HCT116 (cell line): ENCODE measurements around the gene ART3. TPM values are rescaled to one million over a fixed set of nuclear protein-coding genes. Genes with fewer than 3 reads are reported as not detected.
A peak's percentile ranks its signal among the peaks of the same experiment; 100 is the strongest.

Experiments
- ATAC-seq: fragments of 200-7000 bp; cut with Tn5 transposase; 2 replicates; pipeline ENCODE4 v1.9.1; 2020; ENCODE audit warnings: mild to moderate bottlenecking, moderate library complexity
- BruUV-seq: library from RNA; stranded (reverse); fragments of 400-500 nt; replicated peaks from 2 replicates; lab custom pipeline; 2021; lab: Mats Ljungman, UMichigan
- CTCF ChIA-PET: fragments of 300-600 bp; sonication (Branson Sonifier 250); formaldehyde crosslinking; loops from one replicate; lab custom pipeline; 2021; ENCODE audit warnings: antibody characterized with exemption; lab: Charles Lee
- POLR2A ChIA-PET: fragments of 300-600, 350-600 bp; sonication (Branson Sonifier 250); formaldehyde crosslinking; loops from one replicate; lab custom pipeline; 2021; ENCODE audit warnings: antibody characterized with exemption; lab: Charles Lee
- RAD21 ChIA-PET, 2 experiments: fragments of 300-600 bp; sonication (Branson Sonifier 250); formaldehyde crosslinking; loops; one replicate each; lab custom pipeline; 2023; ENCODE audit warnings: low total read pairs in 2 of 2; ENCODE audit not compliant: uncharacterized antibody in 2 of 2, unreplicated experiment in 2 of 2, low non-redundant PET in 1 of 2; lab: Charles Lee
- DNase-seq: peaks from one replicate; pipeline ENCODE4 v3.0.0-alpha.2; 2010; ENCODE audit warnings: low read depth, low spot score
- H2AFZ ChIP-seq: fragments of 200-600 bp; shearing (Covaris generic), sonication (generic); 2 replicates; pipeline ENCODE4 v1.6.1; 2017; ENCODE audit warnings: low read depth, mixed run types, mixed read lengths, antibody characterized with exemption, low read length; ENCODE audit not compliant: poor library complexity, severe bottlenecking
- H3K27ac ChIP-seq: 2 replicates; pipeline ENCODE4 v1.5.1; 2012; ENCODE audit warnings: low read depth, low read length
- H3K27me3 ChIP-seq: fragments of 200-600 bp; sonication (generic); 2 replicates; pipeline ENCODE4 v1.6.1; 2016; ENCODE audit warnings: mixed run types, low read length, mixed read lengths; ENCODE audit not compliant: insufficient read depth
- H3K36me3 ChIP-seq, 2 experiments: fragments of 200-500 bp in 1 of 2; fragments of 200-600 bp in 1 of 2; sonication (Bioruptor generic) in 1 of 2; sonication (generic) in 1 of 2; 2 replicates each; pipeline versions ENCODE4 v1.5.1 to v1.6.1; 2014 to 2016; ENCODE audit warnings: low read length in 2 of 2, inconsistent platforms in 1 of 2, mixed read lengths in 1 of 2, mixed run types in 1 of 2; ENCODE audit not compliant: insufficient read depth in 2 of 2, control insufficient read depth in 1 of 2
- H3K4me1 ChIP-seq, 2 experiments: fragments of 200-600 bp in 1 of 2; sonication (generic) in 1 of 2; 2 replicates each; pipeline versions ENCODE4 v1.5.1 to v1.6.1; 2012 to 2017; ENCODE audit warnings: low read length in 2 of 2, inconsistent platforms in 1 of 2, mild to moderate bottlenecking in 1 of 2, mixed read lengths in 1 of 2, mixed run types in 1 of 2, moderate library complexity in 1 of 2; ENCODE audit not compliant: insufficient read depth in 2 of 2, control insufficient read depth in 1 of 2
- H3K4me2 ChIP-seq: fragments of 200-600 bp; sonication (generic); 2 replicates; pipeline ENCODE4 v1.6.1; 2017; ENCODE audit warnings: mixed run types, low read length, mixed read lengths
- H3K4me3 ChIP-seq, 2 experiments: fragments of 200-600 bp in 1 of 2; sonication (generic) in 1 of 2; replicated peaks in 1 of 2; 2 replicates each; pipeline ENCODE4 v1.5.1; 2011 to 2016; ENCODE audit warnings: low read length in 2 of 2, control low read depth in 1 of 2, low read depth in 1 of 2, mild to moderate bottlenecking in 1 of 2, mixed read lengths in 1 of 2, mixed run types in 1 of 2
- H3K79me2 ChIP-seq: fragments of 200-600 bp; sonication (generic); 2 replicates; pipeline ENCODE4 v1.6.1; 2017; ENCODE audit warnings: mild to moderate bottlenecking, mixed run types, low read length, moderate library complexity, mixed read lengths; ENCODE audit not compliant: insufficient read depth
- H3K9ac ChIP-seq: fragments of 200-600 bp; sonication (generic); 2 replicates; pipeline ENCODE4 v1.6.1; 2016; ENCODE audit warnings: low read length, mixed read lengths
- H3K9me2 ChIP-seq: fragments of 200-600 bp; sonication (generic), shearing (Covaris generic); 2 replicates; pipeline ENCODE4 v1.6.1; 2017; ENCODE audit warnings: mixed run types, mild to moderate bottlenecking, moderate library complexity; ENCODE audit not compliant: insufficient read depth
- H3K9me3 ChIP-seq, 2 experiments: fragments of 200-500 bp in 1 of 2; fragments of 200-600 bp in 1 of 2; sonication (Bioruptor generic) in 1 of 2; sonication (generic) in 1 of 2; 2 replicates each; pipeline ENCODE4 v1.6.1; 2014 to 2017; ENCODE audit warnings: low read length in 2 of 2, mixed read lengths in 2 of 2, inconsistent platforms in 1 of 2, low read depth in 1 of 2, mild to moderate bottlenecking in 1 of 2, mixed run types in 1 of 2, moderate library complexity in 1 of 2; ENCODE audit not compliant: control insufficient read depth in 1 of 2, insufficient read depth in 1 of 2
- H4K20me1 ChIP-seq: fragments of 200-600 bp; sonication (generic), shearing (Covaris generic); 2 replicates; pipeline ENCODE4 v1.6.1; 2017; ENCODE audit warnings: mixed run types, mild to moderate bottlenecking, moderate library complexity; ENCODE audit not compliant: insufficient read depth
- CBX3 ChIP-seq: IDR thresholded peaks from 2 replicates; pipeline ENCODE4 v1.6.1; 2012; ENCODE audit warnings: low read depth
- CEBPB ChIP-seq: IDR thresholded peaks from 2 replicates; pipeline ENCODE4 v1.6.1; 2012; ENCODE audit warnings: low read depth
- EGR1 ChIP-seq: IDR thresholded peaks from 2 replicates; pipeline ENCODE4 v1.6.1; 2012; ENCODE audit warnings: low read depth
- EZH2phosphoT487 ChIP-seq: fragments of 200-600 bp; IDR thresholded peaks from 2 replicates; pipeline ENCODE4 v1.6.1; 2018; ENCODE audit warnings: antibody characterized with exemption, borderline replicate concordance
- FOSL1 ChIP-seq: IDR thresholded peaks from 2 replicates; pipeline ENCODE4 v1.6.1; 2012; ENCODE audit warnings: low read depth
- MAX ChIP-seq: IDR thresholded peaks from 2 replicates; pipeline ENCODE4 v1.6.1; 2012
- RAD21 ChIP-seq: IDR thresholded peaks from 2 replicates; pipeline ENCODE4 v1.6.1; 2012; ENCODE audit warnings: low read depth, mild to moderate bottlenecking
- SIN3A ChIP-seq: IDR thresholded peaks from 2 replicates; pipeline ENCODE4 v1.6.1; 2012; ENCODE audit warnings: low read depth
- SP1 ChIP-seq: IDR thresholded peaks from 2 replicates; pipeline ENCODE4 v1.6.1; 2012; ENCODE audit warnings: low read depth
- intact Hi-C: fragments of 100-400 bp; cut with micrococcal nuclease; formaldehyde crosslinking; loops from 2 replicates; pipeline ENCODE4 v1.10.0; 2022
- total RNA-seq: library from RNA; stranded (reverse); gene quantifications from one replicate; pipeline ENCODE4 v1.2.1, GENCODE V29; 2021; ENCODE audit not compliant: unreplicated experiment
- TF ChIP-seq, protein P1 (sequence below), 3 experiments: fragments of 200-600 bp in 1 of 3; sonication (generic) in 1 of 3; IDR thresholded peaks in 2 of 3; conservative IDR thresholded peaks in 1 of 3; 2 replicates each; pipeline ENCODE4 v1.5.1; 2012 to 2017; ENCODE audit warnings: low read depth in 2 of 3, low read length in 2 of 3, antibody characterized with exemption in 1 of 3, borderline replicate concordance in 1 of 3, control low read depth in 1 of 3, mild to moderate bottlenecking in 1 of 3, mixed read lengths in 1 of 3, mixed run types in 1 of 3, moderate library complexity in 1 of 3; ENCODE audit not compliant: insufficient read depth in 1 of 3
- TF ChIP-seq, protein P2 (sequence below): IDR thresholded peaks from 2 replicates; pipeline ENCODE4 v1.6.1; 2011; ENCODE audit warnings: mild to moderate bottlenecking, low read length, moderate library complexity; ENCODE audit not compliant: insufficient replicate concordance; ENCODE audit errors: extremely low read depth
- TF ChIP-seq, protein P3 (sequence below): IDR thresholded peaks from 2 replicates; pipeline ENCODE4 v1.6.1; 2012; ENCODE audit warnings: low read depth

The ART3 gene
- total RNA-seq, 1 experiment from 2014 or later, result not detected

DNA sequence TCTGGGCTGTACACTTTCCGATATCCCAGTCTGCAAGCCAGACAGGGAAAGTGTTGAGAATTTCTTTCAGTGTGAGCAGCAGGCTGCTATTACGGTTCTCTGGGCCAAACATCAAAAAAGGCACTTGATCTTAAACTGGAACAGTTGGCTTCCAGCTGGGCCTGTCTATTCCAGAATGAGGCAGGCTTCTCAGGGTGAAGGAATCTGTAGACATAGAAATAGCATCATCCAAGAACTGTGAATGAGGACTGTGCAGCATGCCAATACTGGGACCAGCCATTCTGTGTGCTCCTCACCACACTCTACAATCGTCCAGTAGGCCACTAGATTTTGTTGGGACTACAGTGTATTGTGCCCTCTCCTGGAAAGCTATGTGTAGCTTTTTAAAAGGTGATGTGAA, 31.1 kb downstream of the ART3 start:
- BruUV-seq, result no TSS peak
- RAD21 ChIA-PET, result no interaction called here
- no peaks in the 10 kb centered on the region for H3K36me3 ChIP-seq
- H3K4me3 ChIP-seq, result no peak overlapping the region
- no peaks in the 10 kb centered on the region for H3K9me3 ChIP-seq
- H3K9ac ChIP-seq, result no peak overlapping the region
- no peak overlapping the region for H3K4me2 ChIP-seq
- H3K27ac ChIP-seq, result no peak overlapping the region
- intact Hi-C loops, result no loop called here
- H3K9me2 ChIP-seq, result no peaks in the 10 kb centered on the region
- no peak for DNase-seq
- TF ChIP-seq, protein P1, sequence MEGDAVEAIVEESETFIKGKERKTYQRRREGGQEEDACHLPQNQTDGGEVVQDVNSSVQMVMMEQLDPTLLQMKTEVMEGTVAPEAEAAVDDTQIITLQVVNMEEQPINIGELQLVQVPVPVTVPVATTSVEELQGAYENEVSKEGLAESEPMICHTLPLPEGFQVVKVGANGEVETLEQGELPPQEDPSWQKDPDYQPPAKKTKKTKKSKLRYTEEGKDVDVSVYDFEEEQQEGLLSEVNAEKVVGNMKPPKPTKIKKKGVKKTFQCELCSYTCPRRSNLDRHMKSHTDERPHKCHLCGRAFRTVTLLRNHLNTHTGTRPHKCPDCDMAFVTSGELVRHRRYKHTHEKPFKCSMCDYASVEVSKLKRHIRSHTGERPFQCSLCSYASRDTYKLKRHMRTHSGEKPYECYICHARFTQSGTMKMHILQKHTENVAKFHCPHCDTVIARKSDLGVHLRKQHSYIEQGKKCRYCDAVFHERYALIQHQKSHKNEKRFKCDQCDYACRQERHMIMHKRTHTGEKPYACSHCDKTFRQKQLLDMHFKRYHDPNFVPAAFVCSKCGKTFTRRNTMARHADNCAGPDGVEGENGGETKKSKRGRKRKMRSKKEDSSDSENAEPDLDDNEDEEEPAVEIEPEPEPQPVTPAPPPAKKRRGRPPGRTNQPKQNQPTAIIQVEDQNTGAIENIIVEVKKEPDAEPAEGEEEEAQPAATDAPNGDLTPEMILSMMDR (IDR thresholded peaks at IDR 0.05 in 2 of 3, conservative IDR thresholded peaks at IDR 0.05 in 1 of 3; ENCODE audit: borderline replicate concordance in 1 of 3, insufficient read depth in 1 of 3, low read depth in 2 of 3, low read length in 2 of 3), result 0 out of 6 replicates have a peak, but pooled peaks of 1 of the 3 experiments have one; percentile 7
- TF ChIP-seq RAD21, result no peak
- TF ChIP-seq, all 23 proteins: peak for 1
- peak; percentile 57 for ATAC-seq
- Histone ChIP-seq H3K79me2 (no peaks in the 10 kb centered on the region), H4K20me1 (no peaks in the 10 kb centered on the region), H2AFZ (no peak overlapping the region), H3K27me3 (peaks cover 6% of the 10 kb centered on the region; the same call in 1 of the 2 replicates), H3K4me1 (no peaks in the 10 kb centered on the region)
- ChIA-PET POLR2A (no interaction called here), CTCF (interaction anchor here (1.4 to 1.7 kb wide), 2 partner anchors 110 to 210 kb away, joined by 4 to 8 read pairs; no protein-coding TSS in a partner anchor)

DNA sequence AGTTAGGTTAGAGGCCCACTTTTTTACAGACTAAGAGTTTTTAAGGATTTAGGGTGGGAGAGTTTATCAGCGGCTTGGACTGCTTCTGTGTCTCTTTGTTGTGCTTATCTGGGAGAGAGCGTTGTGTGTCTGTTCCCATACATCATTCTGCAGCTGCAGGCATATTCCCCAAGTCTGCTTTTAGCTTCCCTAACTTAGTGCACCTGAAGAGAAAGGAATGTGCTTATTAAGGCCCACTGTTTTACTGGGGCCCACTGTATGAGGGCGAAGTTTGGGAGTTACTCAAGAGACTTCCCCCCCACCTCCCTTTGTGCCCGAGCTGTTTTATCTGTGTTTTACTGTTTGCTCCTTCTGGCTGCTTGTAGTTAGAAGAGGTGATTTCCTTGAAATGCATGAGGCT, 31.9 kb downstream of the ART3 start:
- CTCF ChIA-PET, result interaction anchor here (1.4 to 1.7 kb wide), 2 partner anchors 111 to 211 kb away, joined by 4 to 8 read pairs; no protein-coding TSS in a partner anchor
- TF ChIP-seq CEBPB (no peak), CBX3 (no peak), SIN3A (no peak), MAX (no peak), RAD21 (no peak), FOSL1 (no peak), EZH2phosphoT487 (no peak), EGR1 (no peak), SP1 (no peak)
- TF ChIP-seq, protein P2, sequence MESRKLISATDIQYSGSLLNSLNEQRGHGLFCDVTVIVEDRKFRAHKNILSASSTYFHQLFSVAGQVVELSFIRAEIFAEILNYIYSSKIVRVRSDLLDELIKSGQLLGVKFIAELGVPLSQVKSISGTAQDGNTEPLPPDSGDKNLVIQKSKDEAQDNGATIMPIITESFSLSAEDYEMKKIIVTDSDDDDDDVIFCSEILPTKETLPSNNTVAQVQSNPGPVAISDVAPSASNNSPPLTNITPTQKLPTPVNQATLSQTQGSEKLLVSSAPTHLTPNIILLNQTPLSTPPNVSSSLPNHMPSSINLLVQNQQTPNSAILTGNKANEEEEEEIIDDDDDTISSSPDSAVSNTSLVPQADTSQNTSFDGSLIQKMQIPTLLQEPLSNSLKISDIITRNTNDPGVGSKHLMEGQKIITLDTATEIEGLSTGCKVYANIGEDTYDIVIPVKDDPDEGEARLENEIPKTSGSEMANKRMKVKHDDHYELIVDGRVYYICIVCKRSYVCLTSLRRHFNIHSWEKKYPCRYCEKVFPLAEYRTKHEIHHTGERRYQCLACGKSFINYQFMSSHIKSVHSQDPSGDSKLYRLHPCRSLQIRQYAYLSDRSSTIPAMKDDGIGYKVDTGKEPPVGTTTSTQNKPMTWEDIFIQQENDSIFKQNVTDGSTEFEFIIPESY, result no peak
- TF ChIP-seq, protein P3, sequence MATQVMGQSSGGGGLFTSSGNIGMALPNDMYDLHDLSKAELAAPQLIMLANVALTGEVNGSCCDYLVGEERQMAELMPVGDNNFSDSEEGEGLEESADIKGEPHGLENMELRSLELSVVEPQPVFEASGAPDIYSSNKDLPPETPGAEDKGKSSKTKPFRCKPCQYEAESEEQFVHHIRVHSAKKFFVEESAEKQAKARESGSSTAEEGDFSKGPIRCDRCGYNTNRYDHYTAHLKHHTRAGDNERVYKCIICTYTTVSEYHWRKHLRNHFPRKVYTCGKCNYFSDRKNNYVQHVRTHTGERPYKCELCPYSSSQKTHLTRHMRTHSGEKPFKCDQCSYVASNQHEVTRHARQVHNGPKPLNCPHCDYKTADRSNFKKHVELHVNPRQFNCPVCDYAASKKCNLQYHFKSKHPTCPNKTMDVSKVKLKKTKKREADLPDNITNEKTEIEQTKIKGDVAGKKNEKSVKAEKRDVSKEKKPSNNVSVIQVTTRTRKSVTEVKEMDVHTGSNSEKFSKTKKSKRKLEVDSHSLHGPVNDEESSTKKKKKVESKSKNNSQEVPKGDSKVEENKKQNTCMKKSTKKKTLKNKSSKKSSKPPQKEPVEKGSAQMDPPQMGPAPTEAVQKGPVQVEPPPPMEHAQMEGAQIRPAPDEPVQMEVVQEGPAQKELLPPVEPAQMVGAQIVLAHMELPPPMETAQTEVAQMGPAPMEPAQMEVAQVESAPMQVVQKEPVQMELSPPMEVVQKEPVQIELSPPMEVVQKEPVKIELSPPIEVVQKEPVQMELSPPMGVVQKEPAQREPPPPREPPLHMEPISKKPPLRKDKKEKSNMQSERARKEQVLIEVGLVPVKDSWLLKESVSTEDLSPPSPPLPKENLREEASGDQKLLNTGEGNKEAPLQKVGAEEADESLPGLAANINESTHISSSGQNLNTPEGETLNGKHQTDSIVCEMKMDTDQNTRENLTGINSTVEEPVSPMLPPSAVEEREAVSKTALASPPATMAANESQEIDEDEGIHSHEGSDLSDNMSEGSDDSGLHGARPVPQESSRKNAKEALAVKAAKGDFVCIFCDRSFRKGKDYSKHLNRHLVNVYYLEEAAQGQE, result no peak

More for the DNA sequence above, 31.9 kb downstream of the ART3 start:
- H3K9me3 ChIP-seq, result no peaks in the 10 kb centered on the region
- POLR2A ChIA-PET, result no interaction called here
- no TSS peak for BruUV-seq
- DNase-seq (no peak), ATAC-seq (no peak)
- H3K9ac ChIP-seq, result no peak overlapping the region
- no peaks in the 10 kb centered on the region for H3K4me1 ChIP-seq
- no peak overlapping the region for H3K27ac ChIP-seq
- no peaks in the 10 kb centered on the region for H3K9me2 ChIP-seq
- no peak overlapping the region for H3K4me3 ChIP-seq
- H2AFZ ChIP-seq, result no peak overlapping the region
- no peaks in the 10 kb centered on the region for H3K79me2 ChIP-seq
- RAD21 ChIA-PET, result no interaction called here
- intact Hi-C loops, result no loop called here
- H3K27me3 ChIP-seq, result peaks cover 6% of the 10 kb centered on the region; the same call in 1 of the 2 replicates
- H4K20me1 ChIP-seq, result no peaks in the 10 kb centered on the region
- no peak overlapping the region for H3K4me2 ChIP-seq
- H3K36me3 ChIP-seq, result no peaks in the 10 kb centered on the region
